NCI-H69 (cell line): ENCODE results near the gene NFIX.

Experiments
- DNase-seq: peaks from one replicate; lab custom pipeline; 2025; lab: John Stamatoyannopoulos, UW

Gene NFIX

DNA sequence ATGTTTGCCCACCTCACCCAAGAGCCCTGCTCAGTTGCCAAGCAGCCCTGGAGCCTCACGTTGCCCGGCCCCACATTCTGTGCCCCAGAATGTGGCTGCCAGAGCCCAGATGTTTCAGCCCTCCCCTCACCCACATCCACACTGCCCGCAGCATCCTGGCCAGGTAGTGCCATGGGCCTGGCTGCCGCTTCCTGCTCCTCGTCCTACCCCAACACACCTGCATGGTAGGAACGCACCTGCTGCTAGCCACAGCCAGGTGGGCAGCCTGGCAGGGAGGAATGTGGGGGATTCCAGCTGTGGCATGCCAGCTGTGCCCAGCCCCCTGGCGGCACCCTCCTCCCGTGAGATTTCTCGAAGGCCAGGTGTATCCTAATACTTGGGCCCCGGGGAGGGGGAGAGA lies 7.5 kb upstream of the NFIX start:
- DNase-seq = peak; percentile 73

DNA sequence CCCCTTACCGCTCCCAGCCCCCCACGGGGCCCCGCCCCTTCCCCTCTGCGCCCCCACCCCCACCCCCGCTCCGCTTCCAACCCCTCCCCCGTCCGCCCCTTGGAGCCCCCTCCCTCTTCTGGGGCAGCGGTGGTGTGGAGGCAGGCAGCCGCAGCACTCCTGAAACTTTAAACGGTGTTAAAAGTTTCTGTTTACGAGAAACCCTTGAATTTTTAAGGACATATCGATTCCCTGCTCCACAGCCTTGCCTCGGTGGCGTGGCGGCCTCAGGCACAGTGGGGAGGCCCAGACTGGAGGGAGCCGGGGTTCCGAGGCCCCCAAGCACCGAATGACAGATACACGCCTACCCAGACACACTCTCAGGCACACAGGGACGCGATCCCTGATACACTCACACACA lies 4.8 kb upstream of the NFIX start:
- DNase-seq = no peak

DNA sequence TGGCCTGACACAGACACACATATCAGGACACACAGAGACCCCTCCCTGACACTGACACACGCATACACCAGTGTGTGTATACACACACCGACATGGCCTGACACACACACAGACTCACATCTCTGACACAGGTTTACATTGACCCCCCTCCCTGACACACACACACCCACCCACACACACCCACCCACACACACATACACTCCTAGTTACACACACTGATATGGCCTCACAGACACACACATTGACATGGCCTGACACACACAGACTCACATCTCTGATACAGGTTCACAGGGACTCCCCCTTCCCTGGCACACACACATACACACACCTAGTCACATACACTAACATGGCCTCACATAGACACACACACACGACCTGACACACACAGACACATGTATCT lies 4.4 kb upstream of the NFIX start:
- no peak for DNase-seq

DNA sequence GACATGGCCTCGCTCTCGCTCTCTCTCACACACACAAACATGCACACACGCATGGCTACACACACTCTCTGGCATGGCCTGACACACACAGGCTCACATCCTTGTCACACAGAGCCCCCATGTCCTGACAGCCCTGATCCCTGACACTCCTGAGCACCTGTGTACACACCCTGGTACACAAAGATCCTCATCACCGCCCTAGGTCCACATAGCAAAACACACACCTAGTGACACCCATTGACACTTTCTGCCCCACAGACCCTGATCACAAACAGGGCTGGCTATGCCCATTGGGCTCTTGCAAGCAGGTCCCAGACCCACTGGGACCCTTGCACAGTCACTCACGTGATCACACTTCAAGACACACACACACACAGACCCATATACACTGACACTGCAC lies 4.0 kb upstream of the NFIX start:
- no peak for DNase-seq

DNA sequence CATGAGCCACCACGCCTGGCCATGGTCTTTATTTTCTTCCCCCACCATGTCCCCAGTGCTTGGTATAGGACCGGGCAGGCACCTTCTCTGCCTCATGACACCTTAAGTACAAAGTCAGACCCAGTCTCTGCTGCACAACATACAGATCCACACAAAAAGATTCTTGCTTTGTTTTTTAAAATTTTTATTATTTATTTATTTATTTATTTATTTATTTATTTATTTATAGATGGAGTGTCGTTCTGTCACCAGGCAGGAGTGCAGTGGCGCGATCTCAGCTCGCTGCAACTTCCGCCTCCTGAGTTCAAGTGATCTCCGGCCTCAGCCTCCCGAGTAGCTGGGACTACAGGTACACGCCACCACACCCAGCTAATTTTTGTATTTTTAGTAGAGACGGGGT lies 2.5 kb upstream of the NFIX start:
- no peak for DNase-seq

- no peak for DNase-seq
Observed at GRCh38 chr19:12993562-12993961, 1.7 kb upstream of the NFIX start.

DNA sequence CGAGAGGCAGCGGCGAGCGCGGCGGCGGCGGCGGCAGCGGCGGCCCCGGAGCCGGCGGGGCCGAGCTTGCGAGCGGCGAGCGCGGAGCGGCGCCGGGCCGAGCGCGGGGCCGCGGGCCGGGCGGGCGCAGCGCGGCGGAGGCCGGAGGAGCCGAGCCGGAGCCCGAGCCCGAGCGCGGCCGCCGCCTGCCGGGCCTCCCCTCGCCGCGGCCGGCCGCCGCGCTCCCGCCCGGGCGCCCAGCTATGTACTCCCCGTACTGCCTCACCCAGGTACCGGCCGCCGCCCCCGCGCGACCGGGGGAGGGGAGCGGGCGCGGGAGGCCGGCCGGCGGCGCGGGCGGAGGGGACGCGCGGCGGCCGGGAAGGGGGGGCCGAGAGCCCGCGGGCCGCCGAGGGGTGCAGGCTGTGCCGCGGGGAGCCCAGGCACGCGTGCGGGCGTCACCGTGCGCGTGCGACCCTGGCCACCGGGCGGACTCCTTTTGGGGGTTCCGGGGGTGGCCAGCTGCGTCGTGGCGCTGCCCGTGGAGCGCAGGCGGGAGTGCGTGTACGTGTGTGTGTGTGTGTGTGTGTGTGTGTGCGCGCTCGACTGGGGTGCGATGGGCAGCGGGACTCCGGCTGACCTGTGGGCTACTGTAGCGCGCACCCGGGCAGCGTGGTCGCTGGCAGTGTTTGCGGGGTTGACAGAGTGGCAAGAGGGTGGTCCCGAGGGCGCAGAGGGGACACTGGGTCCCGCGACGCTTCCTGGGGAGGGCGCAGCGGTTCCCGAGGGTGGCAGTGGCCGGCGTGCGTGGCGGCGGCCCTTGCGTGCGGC lies 526 bp downstream of the NFIX start:
- DNase-seq = peak; percentile 74

DNA sequence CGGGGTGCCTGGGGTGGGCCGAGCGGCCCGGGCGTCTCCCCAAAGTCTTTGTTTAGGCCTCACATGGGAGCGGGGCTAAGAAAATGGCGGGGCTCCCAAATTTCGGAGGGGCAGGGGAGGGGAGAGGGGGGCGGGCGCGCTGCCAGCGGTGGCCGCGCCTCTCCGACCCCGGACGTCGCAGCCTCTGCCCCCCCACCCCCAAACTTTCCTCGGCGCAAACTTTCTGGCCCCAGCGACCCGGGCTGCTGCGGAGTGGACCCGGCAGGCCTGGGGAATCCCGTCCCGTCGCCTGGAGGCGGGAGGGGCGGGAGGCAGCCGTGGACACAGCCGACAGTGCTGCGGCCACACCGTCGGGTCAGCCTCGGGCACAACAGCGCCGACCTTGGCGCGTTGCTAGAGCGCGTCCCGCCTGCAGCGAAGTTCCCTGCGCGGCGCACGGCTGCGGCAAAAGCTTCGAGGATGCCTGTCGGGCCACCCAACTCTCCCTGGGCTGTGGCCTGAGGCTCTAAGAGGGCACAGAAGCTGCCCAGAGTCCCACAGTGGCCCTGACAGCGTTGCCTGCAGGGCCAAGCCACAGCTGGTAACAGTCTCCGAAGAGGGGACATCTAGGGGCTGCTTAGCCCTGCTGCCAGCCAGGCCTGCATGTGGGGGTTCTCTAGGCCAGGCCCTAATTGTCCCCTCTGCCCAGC lies 1.3 kb downstream of the NFIX start:
- no peak for DNase-seq

- no peak for DNase-seq
Observed at GRCh38 chr19:12997179-12997966, 2.1 kb downstream of the NFIX start.

GRCh38 chr19:12997967-12998940 lies 3.0 kb downstream of the NFIX start:
- DNase-seq = no peak

GRCh38 chr19:13001166-13001501 lies 5.9 kb downstream of the NFIX start:
- DNase-seq = no peak

GRCh38 chr19:13001502-13002165 lies 6.4 kb downstream of the NFIX start:
- no peak for DNase-seq

- DNase-seq = peak; percentile 35
Observed at GRCh38 chr19:13002166-13002898, 7.1 kb downstream of the NFIX start.

GRCh38 chr19:13003081-13003480 lies 7.8 kb downstream of the NFIX start:
- no peak for DNase-seq

GRCh38 chr19:13004273-13004672 lies 9.0 kb downstream of the NFIX start:
- peak; percentile 68 for DNase-seq

GRCh38 chr19:13005253-13005652 lies 10.0 kb downstream of the NFIX start:
- peak; percentile 33 for DNase-seq

DNA sequence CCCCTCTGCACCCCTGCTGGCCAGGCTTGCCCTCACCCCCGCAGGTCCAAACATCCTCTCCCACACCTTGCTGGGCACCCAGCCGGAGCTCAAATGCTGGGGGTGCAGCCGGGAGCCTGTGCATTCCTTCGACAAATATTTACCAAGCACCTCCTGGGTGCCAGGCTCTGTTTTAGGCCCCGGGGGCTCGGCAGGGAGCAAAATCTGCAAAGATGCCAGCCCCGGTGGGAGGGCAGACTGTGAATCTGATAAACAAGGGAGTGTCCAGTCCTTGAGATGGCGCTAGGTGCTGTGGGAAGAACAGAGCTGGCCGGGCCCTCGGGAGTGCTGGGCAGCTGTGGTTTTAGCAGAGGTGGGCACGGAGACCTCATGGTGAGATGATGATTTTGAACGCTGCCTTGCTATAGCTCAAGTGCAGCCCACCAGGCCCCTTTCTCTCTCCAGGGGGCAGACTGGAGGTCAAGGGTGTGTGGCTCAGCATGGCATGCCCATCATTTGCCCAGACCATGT lies 10.6 kb downstream of the NFIX start:
- peak; percentile 88 for DNase-seq

GRCh38 chr19:13006431-13007281 lies 11.4 kb downstream of the NFIX start:
- DNase-seq = peak; percentile 40
